Stimulated activated CD4-positive, alpha-beta T cell treated with anti-CD3 and anti-CD28 coated beads, Interleukin-4, amount 100 ng/mL, for 4 hours (primary cell): ENCODE data around the gene EYA2.

Experiments
- DNase-seq, 2 experiments: peaks; one replicate each; pipeline ENCODE4 v3.0.0-alpha.2; 2020

The EYA2 gene

GRCh38 chr20:47122560-47122959 is 227.9 kb downstream of the EYA2 start:
- DNase-seq: no peak

- DNase-seq: no peak
Measured at GRCh38 chr20:47124181-47124717, 229.6 kb downstream of the EYA2 start.

GRCh38 chr20:47125508-47125757 is 230.8 kb downstream of the EYA2 start:
- no peak for DNase-seq

GRCh38 chr20:47125758-47126591 is 231.3 kb downstream of the EYA2 start:
- no peak for DNase-seq

GRCh38 chr20:47126709-47127108 is 232.1 kb downstream of the EYA2 start:
- DNase-seq: no peak

GRCh38 chr20:47127546-47127945 is 232.9 kb downstream of the EYA2 start:
- DNase-seq: no peak

GRCh38 chr20:47127999-47128398 is 233.4 kb downstream of the EYA2 start:
- DNase-seq: no peak

GRCh38 chr20:47129306-47129705 is 234.7 kb downstream of the EYA2 start:
- DNase-seq: no peak

GRCh38 chr20:47133809-47134456 is 239.3 kb downstream of the EYA2 start:
- no peak for DNase-seq

GRCh38 chr20:47136782-47137181 is 242.1 kb downstream of the EYA2 start:
- DNase-seq: no peak

- no peak for DNase-seq
Measured at GRCh38 chr20:47137231-47137870, 242.7 kb downstream of the EYA2 start.

- DNase-seq: no peak
Measured at GRCh38 chr20:47139934-47140535, 245.4 kb downstream of the EYA2 start.

- DNase-seq: no peak
Measured at GRCh38 chr20:47141350-47141921, 246.8 kb downstream of the EYA2 start.

- DNase-seq: no peak
Measured at GRCh38 chr20:47141941-47142773, 247.5 kb downstream of the EYA2 start.

GRCh38 chr20:47142774-47143170 is 248.1 kb downstream of the EYA2 start:
- DNase-seq: no peak

- DNase-seq: no peak
Measured at GRCh38 chr20:47143657-47144056, 249.0 kb downstream of the EYA2 start.

- DNase-seq: no peak
Measured at GRCh38 chr20:47144463-47144862, 249.8 kb downstream of the EYA2 start.

GRCh38 chr20:47146686-47147085 is 252.0 kb downstream of the EYA2 start:
- no peak for DNase-seq

- no peak for DNase-seq
Measured at GRCh38 chr20:47148059-47148458, 253.4 kb downstream of the EYA2 start.

- no peak for DNase-seq
Measured at GRCh38 chr20:47149939-47150338, 255.3 kb downstream of the EYA2 start.

GRCh38 chr20:47150403-47151152 is 255.9 kb downstream of the EYA2 start:
- DNase-seq: no peak

GRCh38 chr20:47152068-47152467 is 257.4 kb downstream of the EYA2 start:
- DNase-seq: no peak
